ENCODE results near the gene CLEC16A.
"Not testable (repeated sequence)": the region's sequence is repeated elsewhere in the genome, so short reads cannot be mapped to it uniquely, and the experiment has no call there.

DNA sequence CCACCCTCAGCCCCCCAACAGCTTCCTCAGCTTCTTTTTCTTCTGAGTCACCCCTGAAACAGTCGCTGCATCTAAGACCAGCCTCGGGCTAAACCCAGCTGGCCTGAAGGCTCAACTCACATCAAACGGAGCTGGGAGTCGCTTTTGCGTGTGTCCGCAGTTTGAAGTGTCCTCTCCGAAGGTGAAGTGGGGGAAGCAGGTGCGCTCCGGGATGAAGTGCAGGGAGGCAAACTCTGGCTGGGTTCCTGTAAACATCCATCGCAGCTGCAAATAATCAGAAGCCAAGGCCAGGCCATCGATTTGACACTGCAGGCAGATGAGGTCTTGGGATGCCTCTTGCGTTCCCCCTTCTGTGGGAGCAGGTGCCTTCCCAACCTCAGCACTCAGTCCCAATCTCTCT lies 15.3 kb upstream of the CLEC16A start:
- TF ChIP-seq CTCF (IDR thresholded peaks at IDR 0.05; ENCODE audit: borderline replicate concordance, extremely low read depth, low read length, poor library complexity, severe bottlenecking); EZH2 (IDR thresholded peaks at IDR 0.05; ENCODE audit: borderline replicate concordance, low read depth, low read length, severe bottlenecking): not testable (repeated sequence)
